Neural cell (in vitro differentiated cells): ENCODE measurements around the gene DNAJB14.

Source experiments
- EZH2 ChIP-seq: fragments of 200-600, 300-800 bp; shearing (Covaris generic), sonication (generic); IDR thresholded peaks from 2 replicates; pipeline ENCODE4 v1.6.1; 2014; ENCODE audit warnings: antibody characterized with exemption, low read length, borderline replicate concordance, mild to moderate bottlenecking; ENCODE audit not compliant: insufficient read depth, poor library complexity, severe bottlenecking
- POLR2AphosphoS5 ChIP-seq: IDR thresholded peaks from 2 replicates; pipeline ENCODE4 v1.6.1; 2012

DNA sequence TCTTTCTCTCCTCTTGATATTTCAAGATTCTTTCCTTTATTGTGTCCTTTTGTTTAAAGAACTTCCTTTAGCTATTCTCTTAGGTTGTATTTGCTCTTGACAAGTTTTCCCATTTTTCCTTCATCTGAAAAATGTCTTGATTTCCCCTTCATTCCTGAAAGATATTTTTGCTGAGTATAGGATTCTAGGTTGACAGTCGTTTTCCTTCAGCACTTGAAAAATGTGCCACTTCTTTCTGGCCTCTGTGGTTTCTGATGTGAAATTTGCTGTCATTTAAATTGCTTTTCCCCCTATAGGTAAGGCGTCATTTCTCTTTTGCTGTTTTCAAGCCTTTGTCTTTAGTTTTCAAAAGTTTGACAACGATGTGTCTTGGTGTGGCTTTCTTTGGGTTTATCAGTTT, 28.8 kb downstream of the DNAJB14 start:
- no peak for TF ChIP-seq EZH2
- no peak for TF ChIP-seq POLR2AphosphoS5
